NCI-H2029 treated with DMSO at 0.1 percent for 48 hours (cell line): ENCODE data around the gene PHOSPHO1.
"Not testable (repeated sequence)": the region's sequence is repeated elsewhere in the genome, so short reads cannot be mapped to it uniquely, and the experiment has no call there.

Source experiments
- DNase-seq: peaks from one replicate; lab custom pipeline; 2025; lab: John Stamatoyannopoulos, UW

PHOSPHO1 gene

DNA sequence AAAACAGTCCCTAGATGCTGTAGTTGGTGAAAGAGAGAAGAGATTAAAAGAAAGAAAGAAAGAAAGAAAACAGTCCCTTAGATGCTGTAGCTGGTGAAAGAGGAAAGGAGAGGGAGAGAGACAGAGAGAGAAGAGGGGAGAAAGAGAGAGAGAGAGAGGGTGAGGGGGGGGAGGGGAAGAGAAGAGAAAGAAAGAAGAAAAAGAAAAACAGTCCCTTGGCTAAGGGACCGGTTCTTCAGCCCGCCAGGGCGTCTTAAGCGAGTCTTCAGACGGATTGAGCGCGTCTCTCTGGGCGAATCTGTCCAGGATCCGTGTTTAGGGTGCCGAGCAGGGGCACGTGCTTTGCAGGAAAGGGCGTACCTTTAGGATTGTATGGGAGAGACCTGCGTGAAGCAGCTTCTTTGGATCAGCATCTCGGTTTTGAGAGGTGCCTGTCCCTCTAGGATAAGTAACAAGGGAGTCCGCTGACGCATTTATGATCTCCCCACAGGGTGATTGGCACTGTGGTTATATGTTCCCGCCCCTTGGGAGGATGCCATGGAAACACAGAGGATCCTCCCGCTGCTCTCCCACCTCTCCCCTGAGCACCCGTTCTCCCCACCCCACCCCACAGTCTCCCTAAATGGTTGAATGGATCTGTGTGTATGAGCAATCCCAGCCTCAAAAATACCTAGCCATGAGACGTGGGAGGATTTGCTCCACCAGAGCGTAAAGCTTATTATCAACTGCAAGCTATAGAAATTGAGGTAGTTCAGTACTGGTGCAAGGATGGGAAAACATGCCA is 36.9 kb downstream of the PHOSPHO1 start:
- no peak for DNase-seq

DNA sequence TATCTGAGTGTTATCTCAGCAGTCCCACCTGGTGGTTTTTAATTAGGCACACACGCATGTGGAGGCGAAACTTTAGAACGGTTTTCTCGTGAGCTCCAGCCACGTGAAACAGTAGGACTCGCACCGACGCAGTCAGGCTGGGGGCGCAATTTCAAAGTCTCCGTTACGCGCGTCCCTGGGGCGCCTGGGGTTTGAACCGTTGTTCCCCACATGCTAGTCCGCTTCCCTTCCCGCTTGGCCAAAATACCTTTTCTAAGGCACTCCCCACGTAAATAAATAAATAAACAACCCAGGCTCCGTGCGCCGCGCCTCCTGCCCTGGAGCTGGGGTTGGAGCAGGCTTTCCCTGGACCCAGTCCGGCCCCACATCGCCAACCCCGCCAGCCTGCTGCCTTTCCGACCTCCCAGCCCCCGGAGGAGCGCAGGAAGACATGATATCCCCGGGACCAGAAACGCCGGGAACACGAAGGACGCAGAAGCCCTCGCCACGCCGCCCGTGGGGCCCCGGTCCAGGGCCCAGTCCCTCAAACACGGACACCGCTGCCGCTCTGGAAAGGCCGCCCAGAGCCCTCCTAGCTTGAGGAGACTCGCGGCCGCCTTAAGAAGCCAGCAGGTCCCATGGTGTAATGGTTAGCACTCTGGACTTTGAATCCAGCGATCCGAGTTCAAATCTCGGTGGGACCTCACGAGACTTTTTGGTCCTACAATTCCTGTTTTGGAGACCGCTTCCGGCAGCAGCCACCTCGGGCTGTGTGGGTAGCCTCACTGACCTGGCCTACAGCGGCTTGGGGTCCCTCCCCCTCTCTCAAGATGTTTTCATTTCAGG is 38.5 kb downstream of the PHOSPHO1 start:
- DNase-seq: peak; percentile 75

- DNase-seq: peak; percentile 31
These were observed 39.1 kb downstream of the PHOSPHO1 start for GRCh38 chr17:49191409-49191916.

- DNase-seq: no peak
These were observed 39.7 kb downstream of the PHOSPHO1 start for GRCh38 chr17:49190932-49191331.

DNA sequence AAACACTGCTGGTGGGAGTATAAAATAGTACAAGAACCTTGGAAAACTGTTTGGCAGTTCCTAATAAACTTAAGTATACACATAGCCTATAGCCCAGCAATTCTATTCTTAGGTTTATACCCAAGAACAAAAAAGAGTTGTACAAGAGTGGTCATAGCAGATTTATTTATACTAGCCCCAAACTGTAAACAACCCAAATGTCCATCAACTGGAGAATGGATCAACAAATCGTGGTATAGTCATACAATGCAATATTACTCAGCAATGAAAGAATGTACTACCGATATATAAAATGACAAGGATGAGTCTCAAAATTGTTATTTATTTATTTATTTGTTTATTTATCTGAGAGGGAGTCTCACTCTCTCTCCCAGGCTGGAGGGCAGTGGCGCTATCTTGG is 43.3 kb downstream of the PHOSPHO1 start:
- no peak for DNase-seq

DNA sequence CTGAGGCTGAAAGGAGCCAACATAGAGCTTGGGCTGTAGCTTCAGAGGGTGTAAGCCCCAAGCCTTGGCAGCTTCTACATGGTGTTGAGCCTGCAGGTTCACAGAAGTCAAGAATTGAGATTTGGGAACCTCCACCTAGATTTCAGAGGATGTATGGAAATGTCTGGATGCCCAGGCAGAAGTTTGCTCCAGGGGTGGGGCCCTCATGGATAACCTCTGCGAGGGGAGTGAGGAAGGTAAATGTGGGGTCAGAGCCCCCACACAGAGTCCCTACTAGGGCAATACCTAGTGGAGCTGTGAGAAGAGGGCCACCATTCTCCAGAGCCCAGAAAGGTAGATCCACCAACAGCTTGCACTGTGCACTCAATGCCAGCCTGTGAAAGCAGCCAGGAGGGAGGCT is 45.2 kb downstream of the PHOSPHO1 start:
- DNase-seq: not testable (repeated sequence)

DNA sequence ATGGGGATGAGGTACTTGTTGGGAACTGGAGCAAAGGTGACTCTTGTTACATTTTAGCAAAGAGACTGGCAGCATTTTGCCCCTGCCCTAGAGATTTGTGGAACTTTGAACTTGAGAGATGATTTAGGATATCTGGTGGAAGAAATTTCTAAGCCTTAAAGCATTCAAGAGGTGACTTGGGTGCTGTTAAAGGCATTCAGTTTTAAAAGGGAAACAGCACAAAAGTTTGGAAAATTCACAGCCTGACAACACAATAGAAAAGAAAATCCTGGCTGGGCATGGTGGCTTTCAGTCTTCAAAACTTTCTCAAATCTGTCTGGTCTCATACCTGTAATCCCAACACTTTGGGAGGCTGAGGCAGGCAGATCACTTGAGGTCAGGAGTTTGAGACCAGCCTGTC is 46.1 kb downstream of the PHOSPHO1 start:
- not testable (repeated sequence) for DNase-seq

DNA sequence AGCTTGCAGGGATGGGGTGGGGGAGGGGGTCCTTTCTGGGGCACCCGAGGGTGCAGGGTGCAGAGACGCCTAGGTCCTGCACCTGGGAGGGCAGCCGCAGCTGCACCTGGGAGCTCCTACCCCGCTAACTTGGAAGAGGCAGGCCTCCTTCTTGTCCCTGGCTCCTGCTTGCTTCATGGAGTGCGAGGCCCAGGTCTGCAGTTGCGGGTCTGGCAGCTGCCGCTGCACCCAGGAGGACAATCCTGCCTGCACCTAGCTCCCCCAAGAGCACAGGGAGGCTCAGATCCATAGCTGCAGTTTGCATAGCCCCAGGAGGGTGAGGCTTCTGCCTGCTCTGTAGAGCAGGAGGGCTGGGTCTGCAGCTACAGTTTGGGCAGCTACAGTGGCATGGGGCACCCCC is 46.8 kb downstream of the PHOSPHO1 start:
- no peak for DNase-seq

DNA sequence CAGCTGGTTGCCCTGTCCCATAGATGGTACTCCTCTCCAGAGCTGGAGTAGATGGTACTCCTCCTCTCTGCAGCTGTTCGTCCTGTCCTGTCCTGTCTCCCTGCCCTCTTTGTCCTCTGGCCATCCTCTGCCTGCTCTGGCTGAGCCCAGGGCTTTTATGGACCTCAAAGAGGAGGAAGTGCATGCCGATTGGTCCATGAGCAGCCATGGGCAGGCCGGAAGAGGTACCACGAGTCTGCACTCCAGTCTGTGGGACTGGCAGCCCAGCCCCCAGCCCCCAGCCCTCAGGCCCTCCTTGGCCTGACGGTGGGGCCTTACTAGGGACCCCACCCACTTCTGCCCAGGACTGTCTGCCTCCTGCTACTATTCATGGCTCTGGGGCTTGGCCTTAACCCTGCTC is 47.2 kb downstream of the PHOSPHO1 start:
- no peak for DNase-seq

DNA sequence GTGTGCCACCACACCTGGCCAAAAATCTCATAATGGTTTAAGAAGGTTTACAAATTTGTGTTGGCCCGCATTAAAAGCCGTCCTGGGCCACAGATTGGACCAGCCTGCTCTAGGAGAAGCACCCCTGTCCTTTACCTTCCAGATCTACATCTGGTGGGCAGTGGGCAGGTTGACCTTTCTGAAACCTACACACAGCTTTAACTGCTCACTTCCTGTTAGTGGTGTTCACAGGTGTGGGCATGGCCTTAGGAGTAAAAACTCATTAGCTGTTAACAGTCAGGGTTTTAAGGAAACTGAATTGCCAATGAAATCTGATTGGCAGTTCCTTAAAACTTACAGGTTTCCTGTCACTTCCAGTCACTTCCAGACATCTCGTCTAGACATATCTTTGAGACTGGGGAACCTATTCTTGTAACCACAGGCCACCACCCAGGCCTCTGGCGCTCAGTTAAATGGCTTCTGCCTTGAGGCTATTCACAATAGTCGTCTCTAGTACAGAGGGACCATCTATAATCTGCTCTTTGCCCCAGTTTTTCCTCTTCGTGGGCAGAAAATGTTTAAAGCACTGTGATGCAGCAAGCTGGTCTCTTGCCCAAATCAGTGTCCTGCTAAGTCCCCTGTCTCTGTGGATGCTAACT is 49.5 kb downstream of the PHOSPHO1 start:
- DNase-seq: no peak

GRCh38 chr17:49180303-49180702 is 50.3 kb downstream of the PHOSPHO1 start:
- peak; percentile 2 for DNase-seq

DNA sequence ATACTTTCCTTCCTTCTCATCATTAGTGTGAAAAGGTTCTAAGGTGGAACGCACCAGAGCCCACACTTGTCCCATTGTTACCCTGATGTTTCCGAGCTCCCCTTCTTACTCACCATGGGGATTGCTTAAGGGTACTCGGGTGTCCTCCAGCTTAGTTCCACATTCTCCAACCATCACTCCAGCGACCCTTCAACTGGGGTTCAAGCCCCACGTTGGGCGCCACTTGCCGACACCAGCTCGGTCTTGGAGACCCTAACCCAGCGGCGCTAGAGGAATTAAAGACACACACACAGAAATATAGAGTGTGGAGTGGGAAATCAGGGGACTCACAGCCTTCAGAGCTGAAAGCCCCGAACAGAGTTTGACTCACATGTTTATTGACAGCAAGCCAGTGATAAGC is 54.6 kb downstream of the PHOSPHO1 start:
- not testable (repeated sequence) for DNase-seq
